Heart left ventricle (tissue), 16 donors: ENCODE measurements around the gene TIGD2. TPM values are rescaled to one million over a fixed set of nuclear protein-coding genes. Genes with fewer than 3 reads are reported as not detected.
"Not testable (repeated sequence)": the region's sequence is repeated elsewhere in the genome, so short reads cannot be mapped to it uniquely, and the experiment has no call there.

ENCODE experiments used
- ATAC-seq, 4 donors: fragments of 200-7000 bp; cut with Tn5 transposase; one replicate each; pipeline ENCODE4 v1.9.1; 2020 to 2022; ENCODE audit warnings: moderate library complexity in 4 of 4, mild to moderate bottlenecking in 3 of 4, moderate number of reproducible peaks in 1 of 4
- DNase-seq, 5 donors: peaks; one replicate each; pipeline ENCODE4 v3.0.0-alpha.2; 2020
- H3K27ac ChIP-seq, 12 donors: fragments of 200-600 bp; sonication (generic) in 4 of 12; one replicate each; pipeline versions ENCODE4 v1.5.0 to v1.8.0; 2016 to 2022; ENCODE audit warnings: mild to moderate bottlenecking in 2 of 12
- H3K27me3 ChIP-seq, 9 donors: fragments of 200-600 bp; sonication (generic) in 2 of 9; one replicate each; pipeline versions ENCODE4 v1.5.1 to v1.8.0; 2016 to 2022; ENCODE audit warnings: mild to moderate bottlenecking in 3 of 9
- H3K36me3 ChIP-seq, 9 donors: fragments of 200-600 bp; sonication (generic) in 2 of 9; one replicate each; pipeline versions ENCODE4 v1.5.0 to v1.8.0; 2018 to 2022; ENCODE audit warnings: mild to moderate bottlenecking in 2 of 9
- H3K4me1 ChIP-seq, 12 donors: fragments of 200-600 bp; sonication (generic) in 4 of 12; one replicate each; pipeline versions ENCODE4 v1.5.0 to v1.8.0; 2016 to 2022; ENCODE audit warnings: mild to moderate bottlenecking in 3 of 12
- H3K4me3 ChIP-seq, 12 donors: fragments of 200-600 bp; sonication (generic) in 4 of 12; one replicate each; pipeline versions ENCODE4 v1.5.0 to v1.8.0; 2017 to 2022; ENCODE audit warnings: mild to moderate bottlenecking in 9 of 12, moderate library complexity in 4 of 12
- H3K9me3 ChIP-seq, 12 donors: fragments of 200-600 bp; sonication (generic) in 4 of 12; one replicate each; pipeline versions ENCODE4 v1.5.0 to v1.8.0; 2016 to 2022; ENCODE audit warnings: mild to moderate bottlenecking in 1 of 12
- POLR2A ChIP-seq, 2 donors: fragments of 450-650 bp; IDR thresholded peaks; one replicate each; pipeline ENCODE4 v1.6.1; 2017; ENCODE audit warnings: antibody characterized with exemption in 2 of 2, mild to moderate bottlenecking in 2 of 2, moderate library complexity in 2 of 2
- whole genome bisulfite sequencing, 4 donors: extraction: QIAGEN DNeasy Blood & Tissue Kit in 2 of 4; methylation state at CpG; one replicate each; pipeline versions ENCODE4 v1.1.5 to v1.1.7; 2013 to 2018; 5-methylcytosine and 5-hydroxymethylcytosine counted together
- intact Hi-C, 10 donors: fragments of 100-400 bp; cut with DNase I; formaldehyde crosslinking; loops; one replicate each; pipeline versions ENCODE4 v1.11.1 to v1.14.2; 2022
- polyA plus RNA-seq, 2 donors: library from polyadenylated mRNA; stranded (reverse); fragments of 200-250 nt; gene quantifications; one replicate each; pipeline ENCODE4 v1.2.3, GENCODE V29; 2013
- total RNA-seq, 9 donors: library from RNA; depleted of rRNA in 2 of 9; stranded (reverse); fragments of >200 nt in 2 of 9; fragmentation: NEBNext Ultra II Directional in 3 of 9; extraction: Animal tissue kit (Norgen Biotek cat#: 25700) in 3 of 9; gene quantifications; one replicate each; pipeline versions ENCODE4 v1.1.0 to v1.2.4, GENCODE V29; 2016 to 2023
- TF ChIP-seq, protein P1 (sequence below), 12 donors: fragments of 200-600 bp; sonication (generic) in 4 of 12; IDR thresholded peaks; one replicate each; pipeline versions ENCODE4 v1.5.0 to v1.8.0; 2018 to 2022; ENCODE audit warnings: antibody characterized with exemption in 12 of 12, mild to moderate bottlenecking in 5 of 12
- donor health status: ischemic (EF 13 %, LVEDD 7.1; RV severe dilation, severe dysfunction).
- donor health status: healthy with polysubstance abuse.
- donor health status: DM: no; HTN: yes; CAD: no.
- donor health status: DM: no; HTN: no; CAD: no.
- donor health status: ischemic (EF 25% LVEDD 6.9; RV normal size, moderate dysfunction).
- donor health status: ischemic (EF 25% LVEDD 5.7; RV mildly dilated, moderate dysfunction).
- donor health status: healthy.
- donor health status: DM: yes; HTN: yes; CAD: no.
- donor health status: ischemic (EF 35%, LVEDD 5.7; RV mildly dilated, moderate dysfunction).
- donor health status: nonischemic (EF 11% LVEDD 7.7; RV severe dilation, severe dysfunction).
- donor health status: DM: yes; HTN: yes; CAD: no.
- donor health status: PGD.
- donor health status: ischemic (EF 29% LVEDD 5.4; RV normal size, mild dysfunction).
- donor health status: nonischemic (EF 23%, LVEDD 6.1; RV moderate dilation, normal function).

Gene TIGD2
- total and polyA plus RNA-seq, 11 donors = 1.1 to 3.9 (median 2.1) TPM

DNA sequence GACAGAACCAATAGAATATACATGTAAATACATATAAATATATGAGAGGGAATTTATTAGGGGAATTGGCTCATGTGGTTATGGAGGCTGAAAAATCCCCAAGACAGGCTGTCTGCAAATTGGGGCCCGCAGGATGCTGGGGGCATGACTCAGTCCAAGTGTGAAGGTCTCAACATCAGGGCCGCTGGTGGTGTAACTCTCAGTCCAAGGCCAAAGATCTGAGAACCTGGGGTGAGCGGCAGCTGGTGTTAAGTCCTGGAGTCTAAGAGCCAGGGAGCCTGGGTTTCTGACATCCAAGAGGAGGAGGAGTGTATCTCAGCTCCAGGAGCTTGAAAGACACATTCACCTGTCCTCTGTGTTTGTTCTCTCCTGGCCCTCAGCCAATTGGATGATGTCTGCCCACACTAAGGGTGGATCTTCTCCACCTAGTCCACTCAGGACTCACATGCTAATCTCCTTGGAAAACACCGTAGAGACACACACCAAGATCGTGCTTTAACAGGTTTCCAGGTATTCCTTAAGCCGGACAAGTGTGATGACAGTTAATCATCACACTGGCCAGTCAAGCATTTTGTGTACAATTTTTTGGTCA lies 28.9 kb downstream of the TIGD2 start:
- DNase-seq (no peak), ATAC-seq (no peak)
- peaks cover 0 to 8% (median 0%) of the 10 kb centered on the region in 12 donors for H3K9me3 ChIP-seq
- H3K36me3 ChIP-seq = no peaks in the 10 kb centered on the region
- no peak overlapping the region for H3K27ac ChIP-seq
- no peak overlapping the region for H3K4me3 ChIP-seq
- intact Hi-C loops = no loop called here
- peaks cover 0 to 4% (median 0%) of the 10 kb centered on the region in 12 donors for H3K4me1 ChIP-seq
- 94 to 96% (median 95%) methylated on average over 6 of the region's 6 CpGs for WGBS, 4 donors
- TF ChIP-seq, protein P1, sequence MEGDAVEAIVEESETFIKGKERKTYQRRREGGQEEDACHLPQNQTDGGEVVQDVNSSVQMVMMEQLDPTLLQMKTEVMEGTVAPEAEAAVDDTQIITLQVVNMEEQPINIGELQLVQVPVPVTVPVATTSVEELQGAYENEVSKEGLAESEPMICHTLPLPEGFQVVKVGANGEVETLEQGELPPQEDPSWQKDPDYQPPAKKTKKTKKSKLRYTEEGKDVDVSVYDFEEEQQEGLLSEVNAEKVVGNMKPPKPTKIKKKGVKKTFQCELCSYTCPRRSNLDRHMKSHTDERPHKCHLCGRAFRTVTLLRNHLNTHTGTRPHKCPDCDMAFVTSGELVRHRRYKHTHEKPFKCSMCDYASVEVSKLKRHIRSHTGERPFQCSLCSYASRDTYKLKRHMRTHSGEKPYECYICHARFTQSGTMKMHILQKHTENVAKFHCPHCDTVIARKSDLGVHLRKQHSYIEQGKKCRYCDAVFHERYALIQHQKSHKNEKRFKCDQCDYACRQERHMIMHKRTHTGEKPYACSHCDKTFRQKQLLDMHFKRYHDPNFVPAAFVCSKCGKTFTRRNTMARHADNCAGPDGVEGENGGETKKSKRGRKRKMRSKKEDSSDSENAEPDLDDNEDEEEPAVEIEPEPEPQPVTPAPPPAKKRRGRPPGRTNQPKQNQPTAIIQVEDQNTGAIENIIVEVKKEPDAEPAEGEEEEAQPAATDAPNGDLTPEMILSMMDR (IDR thresholded peaks at IDR 0.05) = no peak
- no peak for TF ChIP-seq POLR2A (IDR thresholded peaks at IDR 0.05)
- H3K27me3 ChIP-seq = no peaks in the 10 kb centered on the region

- WGBS, 4 donors = 54 to 70% (median 59%) methylated on average over 4 of the region's 4 CpGs
- H3K27me3 ChIP-seq = no peaks in the 10 kb centered on the region
- H3K27ac ChIP-seq = no peak overlapping the region
- H3K4me1 ChIP-seq = no peaks in the 10 kb centered on the region
- DNase-seq (no peak), ATAC-seq (no peak)
- H3K36me3 ChIP-seq = no peaks in the 10 kb centered on the region
- TF ChIP-seq, protein P1 (IDR thresholded peaks at IDR 0.05) = no peak
- TF ChIP-seq POLR2A (IDR thresholded peaks at IDR 0.05) = no peak
- intact Hi-C loops = no loop called here
- H3K4me3 ChIP-seq = no peak overlapping the region
- peaks cover 0 to 19% (median 0%) of the 10 kb centered on the region in 12 donors for H3K9me3 ChIP-seq
Observed at GRCh38 chr4:89142691-89143669, 31.6 kb downstream of the TIGD2 start.

DNA sequence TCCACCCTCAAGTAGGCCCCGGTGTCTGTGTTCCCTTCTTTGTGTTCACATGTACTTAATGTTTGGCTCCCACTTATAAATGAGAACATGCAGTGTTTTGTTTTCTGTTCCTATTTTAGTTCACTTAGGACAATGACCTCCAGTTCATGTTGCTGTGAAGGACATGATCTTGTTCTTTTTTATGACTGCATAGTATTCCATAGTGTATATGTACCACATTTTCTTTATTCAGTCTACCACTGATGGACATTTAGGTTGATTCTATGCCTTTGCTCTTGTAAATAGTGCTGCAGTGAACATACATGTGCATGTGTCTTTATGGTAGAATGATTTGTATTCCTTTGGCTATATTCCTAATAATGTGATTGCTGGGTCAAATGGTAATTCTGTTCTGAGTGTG lies 33.3 kb downstream of the TIGD2 start:
- H3K27me3 ChIP-seq, H3K4me1 ChIP-seq, DNase-seq, H3K4me3 ChIP-seq, intact Hi-C loops, H3K36me3 ChIP-seq, ATAC-seq, H3K27ac ChIP-seq: not testable (repeated sequence)
- peaks cover 0 to 19% (median 0%) of the 10 kb centered on the region in 12 donors for H3K9me3 ChIP-seq
- 90 to 100% (median 93%) methylated on average over 1 of the region's 1 CpG for WGBS, 4 donors

- WGBS, 4 donors = 97 to 99% (median 97%) methylated on average over 2 of the region's 2 CpGs
Observed at GRCh38 chr4:89146196-89146595, 34.9 kb downstream of the TIGD2 start.

More at GRCh38 chr4:89146196-89146595, 34.9 kb downstream of the TIGD2 start:
- peaks cover 0 to 19% (median 0%) of the 10 kb centered on the region in 12 donors for H3K9me3 ChIP-seq
- H3K4me3 ChIP-seq = no peak overlapping the region
- ATAC-seq = no peak
- no peak for DNase-seq
- TF ChIP-seq POLR2A (IDR thresholded peaks at IDR 0.05) = no peak
- TF ChIP-seq, protein P1 (IDR thresholded peaks at IDR 0.05) = no peak
- H3K36me3 ChIP-seq = no peaks in the 10 kb centered on the region
- no peaks in the 10 kb centered on the region for H3K4me1 ChIP-seq
- intact Hi-C loops = no loop called here
- H3K27ac ChIP-seq = no peak overlapping the region
- H3K27me3 ChIP-seq = no peaks in the 10 kb centered on the region
